NOMO-1 (cell line): ENCODE data around the gene FNDC3B.
A peak's percentile ranks its signal among the peaks of the same experiment; 100 is the strongest.

ENCODE experiments used
- DNase-seq, 2 experiments: peaks; one replicate each; lab custom pipeline; 2025; ENCODE audit not compliant: unreplicated experiment in 2 of 2; lab: John Stamatoyannopoulos, UW

Gene FNDC3B

GRCh38 chr3:172147113-172147818 lies 107.9 kb downstream of the FNDC3B start:
- DNase-seq, result no peak

- DNase-seq, result peak in 1 of 2 experiments; percentile 69
Measured at GRCh38 chr3:172148241-172148640, 108.9 kb downstream of the FNDC3B start.

DNA sequence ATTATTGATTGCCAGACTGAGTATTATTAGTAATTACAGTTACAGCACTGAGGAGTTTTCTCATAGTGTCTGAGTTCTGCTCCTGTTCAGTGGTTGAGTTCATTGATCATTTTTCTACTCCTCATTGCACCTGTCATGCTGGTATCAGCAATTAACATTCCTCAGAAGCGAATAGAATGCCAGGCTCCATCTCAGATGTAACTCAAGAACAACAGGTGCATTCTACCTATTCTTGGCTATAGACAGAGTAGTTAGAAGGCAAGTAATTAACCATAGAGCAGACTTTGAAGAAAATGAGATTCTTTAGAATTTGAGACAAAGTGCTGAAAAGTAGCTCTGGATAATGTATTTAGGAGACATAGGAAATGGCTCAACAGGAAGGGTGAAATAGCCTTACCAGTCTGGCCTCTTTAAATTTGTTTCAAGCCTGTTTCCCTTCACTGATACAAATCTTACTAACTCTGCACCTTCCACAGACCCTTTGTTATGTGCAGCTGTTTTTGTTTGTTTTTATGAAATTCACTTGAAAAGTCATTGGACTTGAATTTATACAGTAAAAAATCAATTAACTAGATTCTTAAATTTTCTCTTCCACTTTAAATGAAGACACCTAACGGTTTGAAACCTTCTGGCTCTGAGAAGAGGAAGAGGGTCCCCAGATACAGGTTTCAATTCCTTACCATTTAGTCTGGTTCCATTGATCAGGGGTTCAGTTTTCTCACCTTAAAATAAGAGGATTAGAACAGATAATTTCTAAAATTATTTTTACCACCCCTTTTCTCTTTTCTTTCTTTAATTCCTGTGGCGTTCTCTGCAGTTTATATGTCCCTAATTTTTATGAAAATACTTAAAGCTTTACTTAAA lies 109.6 kb downstream of the FNDC3B start:
- peak in 1 of 2 experiments; percentile 32 for DNase-seq

DNA sequence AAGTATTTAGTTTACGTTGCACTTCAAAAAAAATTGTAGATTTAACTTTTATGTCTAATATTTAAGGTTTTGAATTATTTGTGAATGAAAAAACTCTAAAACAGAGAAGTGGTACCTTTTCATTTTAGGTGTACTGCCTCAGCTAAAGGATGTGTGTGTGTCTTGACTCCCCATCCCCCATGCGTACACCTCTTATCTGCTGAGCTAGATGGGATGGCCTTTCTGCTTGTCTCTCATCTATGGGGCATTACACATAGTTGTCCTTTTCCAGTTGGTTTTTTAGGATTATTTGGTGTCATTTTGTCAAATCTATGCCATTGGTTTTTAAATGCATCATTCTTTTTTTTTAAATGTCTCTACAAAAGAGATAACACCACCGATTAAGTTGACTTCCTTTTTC lies 110.9 kb downstream of the FNDC3B start:
- DNase-seq, result no peak

DNA sequence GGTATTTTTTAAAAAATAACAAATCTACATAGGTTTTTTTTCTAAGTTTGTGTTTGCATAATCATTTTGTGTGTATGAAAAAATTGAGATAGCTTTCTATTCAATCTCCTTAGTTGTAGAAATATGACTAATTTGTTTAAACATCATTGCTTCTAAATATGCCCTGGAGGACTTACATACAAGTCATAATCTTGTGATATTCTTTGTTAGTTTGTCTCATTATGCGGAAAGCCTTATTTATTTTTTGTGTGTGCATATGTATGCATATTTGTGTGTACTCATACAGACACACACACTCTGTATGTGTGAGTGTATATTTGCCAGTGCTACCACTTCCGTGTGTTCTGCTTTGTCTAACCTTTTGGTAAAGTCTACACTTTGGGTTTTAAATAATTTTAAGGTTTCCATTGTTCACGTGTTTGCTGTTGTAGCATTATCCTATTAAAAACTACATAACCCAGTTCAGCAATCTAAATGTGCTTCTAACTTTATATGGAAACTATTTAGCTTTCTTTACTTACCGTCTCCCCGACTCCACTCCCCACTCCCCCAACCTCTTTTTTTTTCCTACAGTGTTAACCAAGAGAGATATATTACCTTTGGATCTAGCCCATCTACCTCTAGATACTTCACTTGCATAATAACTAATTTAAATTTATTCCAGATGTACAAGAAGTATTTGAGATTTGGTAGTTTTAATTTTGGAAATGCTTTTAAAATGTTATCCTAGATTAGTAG lies 111.7 kb downstream of the FNDC3B start:
- no peak for DNase-seq

DNA sequence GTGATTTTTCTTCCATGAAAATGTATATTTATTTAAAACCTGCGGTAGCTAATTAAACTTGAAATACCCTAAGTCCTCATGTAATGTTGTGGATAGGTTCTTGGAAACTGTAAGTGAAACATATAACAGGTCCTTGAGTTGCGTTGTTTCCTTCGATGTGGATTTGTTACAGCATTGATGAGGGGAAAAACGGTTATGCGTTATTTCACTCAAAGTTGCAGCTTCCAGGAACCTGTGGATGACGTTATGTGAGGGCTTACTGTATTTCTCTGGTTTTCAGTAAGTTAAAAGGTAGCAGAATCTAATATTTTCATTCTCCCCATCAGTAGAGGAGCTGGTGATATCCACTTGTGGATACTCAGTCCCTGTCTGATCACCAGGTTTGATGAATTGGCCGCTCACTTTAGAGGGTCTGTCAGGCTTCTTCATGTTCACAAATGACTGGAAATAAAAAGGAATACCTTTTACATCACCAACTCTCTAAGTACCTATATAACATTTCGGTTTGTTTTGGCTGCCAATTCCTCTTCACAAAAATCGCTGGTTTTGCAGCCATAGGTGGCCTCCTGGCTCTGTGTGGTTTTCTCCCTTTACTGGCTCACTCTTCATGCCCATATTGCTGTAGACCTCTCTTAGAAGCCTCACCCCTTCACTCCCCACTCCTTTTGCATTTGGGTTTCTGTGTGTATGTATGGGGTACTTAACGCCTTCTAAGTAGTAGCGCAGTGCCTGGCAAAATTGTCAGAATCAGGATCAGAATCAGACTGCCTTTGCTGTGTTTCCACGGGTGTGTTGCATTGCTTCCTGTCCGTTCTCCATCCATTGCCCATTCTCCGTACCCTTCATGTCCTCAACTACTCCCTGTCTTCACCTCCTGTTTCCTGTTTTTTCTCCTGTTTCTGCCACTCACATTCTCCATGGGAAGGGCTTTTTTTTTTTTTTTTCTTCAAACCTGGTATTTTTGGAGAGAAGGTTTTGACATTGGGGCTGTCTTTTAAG lies 112.6 kb downstream of the FNDC3B start:
- no peak for DNase-seq

GRCh38 chr3:172152874-172153273 lies 113.5 kb downstream of the FNDC3B start:
- DNase-seq, result no peak

DNA sequence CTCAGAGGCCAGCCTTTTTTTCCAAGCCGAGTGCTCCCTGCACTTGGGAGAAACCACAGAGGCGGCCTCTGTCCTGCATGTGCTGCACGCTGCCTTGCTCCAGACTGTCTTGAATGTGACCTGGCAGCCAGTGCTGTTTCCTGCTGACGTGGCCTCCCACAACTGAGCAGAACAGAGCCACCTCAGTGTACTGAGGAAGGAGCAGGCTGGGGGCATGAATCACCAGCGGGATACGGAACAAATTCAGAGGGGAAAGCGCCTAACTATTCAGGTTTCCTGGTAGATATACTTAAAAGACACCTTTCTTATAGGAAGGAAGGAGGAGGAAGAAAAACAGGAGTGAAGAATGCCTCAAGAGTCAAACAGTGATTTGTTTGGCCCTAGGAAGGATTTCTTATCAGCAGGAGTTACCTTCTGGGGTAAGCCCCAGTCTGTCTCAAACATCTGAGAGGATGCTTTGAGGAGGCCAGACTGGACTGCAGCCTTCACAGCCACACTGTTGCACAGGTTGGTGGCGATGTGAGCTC lies 114.0 kb downstream of the FNDC3B start:
- peak; percentile 43 to 56 for DNase-seq

DNA sequence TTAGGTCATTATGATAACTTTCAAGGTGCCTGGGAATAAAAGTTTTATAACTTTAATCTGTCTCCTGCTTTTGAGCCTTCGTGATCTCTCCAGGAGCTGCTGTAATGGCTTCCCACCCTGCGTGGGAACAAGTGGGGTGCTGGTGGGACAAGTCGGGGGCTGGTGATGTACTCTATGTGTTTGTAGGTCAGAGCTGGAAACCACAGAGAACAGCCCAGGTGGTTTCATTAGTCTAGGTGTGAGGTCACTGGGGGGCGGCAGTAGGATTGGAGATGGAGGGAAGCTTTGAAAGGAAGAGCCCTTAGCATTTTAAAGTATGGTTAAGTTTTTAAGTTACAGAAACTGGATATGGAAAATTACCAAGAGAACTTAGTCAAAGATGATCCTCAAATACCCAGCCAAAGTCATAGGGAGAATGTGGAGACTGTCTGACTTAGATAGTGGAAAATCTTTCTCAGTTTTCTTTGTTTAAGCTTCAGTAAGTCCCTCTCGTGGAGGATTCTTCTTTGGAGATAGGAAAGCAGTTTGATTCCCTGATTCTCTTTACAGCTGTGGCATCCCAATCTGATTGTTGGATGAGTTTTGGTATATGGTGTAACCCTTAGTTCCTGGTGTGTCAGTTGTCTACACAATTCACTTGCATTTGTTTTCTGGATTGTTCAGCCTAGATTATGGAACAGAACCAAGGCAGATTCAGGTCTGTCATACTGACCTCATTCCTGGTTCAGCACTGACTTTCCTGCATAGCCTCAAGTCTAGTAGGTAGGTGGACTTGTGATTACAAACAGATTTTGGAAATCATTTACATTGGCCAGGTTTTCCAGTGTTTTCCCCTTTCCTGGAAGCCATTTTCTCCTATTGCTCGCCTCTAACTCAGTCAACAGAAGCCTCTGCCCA lies 115.6 kb downstream of the FNDC3B start:
- DNase-seq, result no peak

- DNase-seq, result no peak
Measured at GRCh38 chr3:172155897-172156585, 116.7 kb downstream of the FNDC3B start.

DNA sequence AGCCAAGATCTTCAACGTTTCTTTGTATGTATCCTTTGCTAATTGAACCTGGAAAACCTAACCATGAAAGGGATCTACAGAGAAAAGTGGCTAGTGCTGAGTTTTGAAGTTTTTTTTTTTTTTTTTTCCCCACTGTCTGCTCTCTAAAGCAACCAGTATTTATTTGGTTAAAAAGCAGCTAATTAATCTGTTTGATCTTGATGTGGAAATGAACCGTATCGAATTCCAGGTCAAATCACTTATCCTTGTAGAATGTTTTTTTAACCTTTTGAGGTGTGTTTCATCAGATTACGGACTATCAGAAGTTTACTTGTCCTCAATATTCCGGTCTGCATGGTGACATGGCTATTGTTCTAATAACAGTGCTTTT lies 117.2 kb downstream of the FNDC3B start:
- DNase-seq, result no peak

GRCh38 chr3:172157564-172158258 lies 118.3 kb downstream of the FNDC3B start:
- no peak for DNase-seq

DNA sequence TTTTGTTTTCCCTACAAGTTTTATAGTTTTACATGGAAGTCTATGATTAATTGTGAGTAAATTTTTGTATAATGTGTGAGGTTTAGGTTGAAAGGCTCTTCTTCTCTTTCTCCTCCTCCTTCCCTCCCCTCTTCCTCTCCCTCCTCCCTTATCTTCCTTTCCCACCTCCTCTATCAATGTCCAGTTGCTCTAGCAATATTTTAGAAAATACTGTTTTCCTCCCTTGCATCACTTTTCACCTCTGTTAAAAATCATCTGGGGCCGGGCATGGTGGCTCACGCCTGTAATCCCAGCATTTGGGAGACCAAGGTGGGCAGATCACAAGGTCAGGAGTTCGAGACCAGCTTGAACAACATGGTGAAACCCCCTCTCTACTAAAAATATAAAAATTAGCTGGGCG lies 119.4 kb downstream of the FNDC3B start:
- DNase-seq, result no peak

DNA sequence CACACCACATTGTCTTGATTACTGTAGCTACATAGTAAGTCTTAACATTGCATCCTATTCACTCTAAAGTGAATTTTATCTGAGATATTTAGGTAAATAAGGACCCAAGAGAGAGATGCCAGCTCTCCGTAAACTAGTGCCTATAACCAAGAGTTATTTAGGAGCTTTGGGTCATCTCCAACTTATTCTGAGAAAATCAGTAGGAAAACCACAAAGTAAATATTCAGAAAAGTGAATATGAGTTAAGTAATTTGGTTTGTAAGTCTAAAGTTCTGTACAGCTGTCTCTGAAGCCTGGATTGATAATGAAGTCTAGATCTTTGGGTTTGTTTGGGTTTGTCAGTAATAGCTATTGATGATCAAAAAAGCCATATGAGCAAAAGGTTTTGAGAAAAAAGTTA lies 120.0 kb downstream of the FNDC3B start:
- DNase-seq, result no peak

- DNase-seq, result peak; percentile 86 to 93
Measured at GRCh38 chr3:172159962-172160538, 120.7 kb downstream of the FNDC3B start.

- no peak for DNase-seq
Measured at GRCh38 chr3:172161133-172161789, 121.9 kb downstream of the FNDC3B start.

GRCh38 chr3:172161959-172162358 lies 122.6 kb downstream of the FNDC3B start:
- no peak for DNase-seq
